ENCODE results near the gene TUBB4B.

The TUBB4B gene

DNA sequence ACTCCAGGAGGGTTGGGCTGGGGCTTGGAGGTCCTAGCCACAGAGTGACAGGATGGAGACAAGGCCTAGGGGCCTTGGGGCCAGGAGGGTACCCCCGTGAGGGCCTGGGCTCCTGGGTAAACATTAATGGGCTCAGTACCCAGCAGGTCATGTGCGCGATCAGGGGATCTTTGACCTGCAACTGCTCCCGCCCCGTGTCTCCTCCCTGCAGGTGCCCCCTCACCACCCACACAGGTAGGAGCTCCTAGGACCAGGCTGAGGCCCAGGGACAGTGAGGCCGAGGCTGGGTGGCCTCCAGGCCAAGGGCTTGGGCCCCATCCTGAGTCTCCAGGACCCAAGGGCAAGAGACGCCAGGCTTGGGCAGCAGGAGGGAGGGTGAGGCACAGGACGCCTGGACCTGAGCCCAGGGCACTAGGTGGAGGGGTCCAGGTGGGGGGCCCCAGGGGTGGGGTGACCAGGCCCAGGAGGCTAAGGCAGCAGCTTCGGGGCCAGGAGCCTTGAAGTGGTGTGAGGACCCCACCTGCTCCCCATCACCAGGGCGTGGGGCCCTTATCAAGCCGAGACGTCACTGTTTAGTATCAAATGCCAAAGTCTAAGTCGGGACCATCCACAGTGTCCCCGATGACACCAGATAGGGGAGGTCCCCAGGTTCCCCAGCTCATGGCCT lies 10.2 kb upstream of the TUBB4B start, which contains the start of gene SLC34A3:
Gene SLC34A3 (plus strand): TSS at position 197 of the 667 bp plus-strand sequence. CDS start 802 bp downstream, outside the sequence.
- no peak for ATAC-seq (ENCODE audit: insufficient read depth, low read depth)

GRCh38 chr9:137231372-137232039 lies 9.6 kb upstream of the TUBB4B start:
- Histone ChIP-seq H3K4me2 (ENCODE audit: insufficient read depth, low read length) (no peak overlapping the region), H3K27ac (ENCODE audit: low read length) (no peak overlapping the region)

More for the DNA sequence above, 10.2 kb upstream of the TUBB4B start, which contains the start of gene SLC34A3:
- no peak within 1 kb of the TSS for H3K27ac ChIP-seq (ENCODE audit: low read length)
- no peak within 1 kb of the TSS for H3K4me3 ChIP-seq (ENCODE audit: low read depth in 1 of 2, low read length in 2 of 2)
- no peak for DNase-seq
- no peaks in the 10 kb centered on the region for H3K79me2 ChIP-seq (ENCODE audit: insufficient read depth, low read length)
- no peak within 1 kb of the TSS for H3K4me2 ChIP-seq (ENCODE audit: insufficient read depth, low read length)
- no peak within 1 kb of the TSS for H2AFZ ChIP-seq (ENCODE audit: low read depth, low read length)
- no peaks in the 10 kb centered on the region for H3K9me3 ChIP-seq (ENCODE audit: insufficient read depth, low read length, severe bottlenecking)
- H4K20me1 ChIP-seq (ENCODE audit: insufficient read depth, low read length): no peaks in the 10 kb centered on the region
- no peaks in the 10 kb centered on the region for H3K36me3 ChIP-seq (ENCODE audit: insufficient read depth, low read length)
- no peak for TF ChIP-seq EZH2 (IDR thresholded peaks at IDR 0.05; ENCODE audit: borderline replicate concordance, low read depth, low read length, severe bottlenecking)
- TF ChIP-seq, protein P1, sequence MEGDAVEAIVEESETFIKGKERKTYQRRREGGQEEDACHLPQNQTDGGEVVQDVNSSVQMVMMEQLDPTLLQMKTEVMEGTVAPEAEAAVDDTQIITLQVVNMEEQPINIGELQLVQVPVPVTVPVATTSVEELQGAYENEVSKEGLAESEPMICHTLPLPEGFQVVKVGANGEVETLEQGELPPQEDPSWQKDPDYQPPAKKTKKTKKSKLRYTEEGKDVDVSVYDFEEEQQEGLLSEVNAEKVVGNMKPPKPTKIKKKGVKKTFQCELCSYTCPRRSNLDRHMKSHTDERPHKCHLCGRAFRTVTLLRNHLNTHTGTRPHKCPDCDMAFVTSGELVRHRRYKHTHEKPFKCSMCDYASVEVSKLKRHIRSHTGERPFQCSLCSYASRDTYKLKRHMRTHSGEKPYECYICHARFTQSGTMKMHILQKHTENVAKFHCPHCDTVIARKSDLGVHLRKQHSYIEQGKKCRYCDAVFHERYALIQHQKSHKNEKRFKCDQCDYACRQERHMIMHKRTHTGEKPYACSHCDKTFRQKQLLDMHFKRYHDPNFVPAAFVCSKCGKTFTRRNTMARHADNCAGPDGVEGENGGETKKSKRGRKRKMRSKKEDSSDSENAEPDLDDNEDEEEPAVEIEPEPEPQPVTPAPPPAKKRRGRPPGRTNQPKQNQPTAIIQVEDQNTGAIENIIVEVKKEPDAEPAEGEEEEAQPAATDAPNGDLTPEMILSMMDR (IDR thresholded peaks at IDR 0.05; ENCODE audit: borderline replicate concordance, extremely low read depth, low read length, poor library complexity, severe bottlenecking): no peak
- no peaks in the 10 kb centered on the region for H3K27me3 ChIP-seq (ENCODE audit: insufficient read depth, low read length, poor library complexity)
- H3K4me1 ChIP-seq (ENCODE audit: insufficient read depth, low read length): peaks cover 2% of the 10 kb centered on the region; the same call in 1 of the 2 replicates
- H3K9ac ChIP-seq (ENCODE audit: low read depth, low read length): no peak within 1 kb of the TSS

GRCh38 chr9:137232101-137232500 lies 9.0 kb upstream of the TUBB4B start:
- TF ChIP-seq, protein P1 (IDR thresholded peaks at IDR 0.05; ENCODE audit: borderline replicate concordance, extremely low read depth, low read length, poor library complexity, severe bottlenecking): no peak
- TF ChIP-seq EZH2 (IDR thresholded peaks at IDR 0.05; ENCODE audit: borderline replicate concordance, low read depth, low read length, severe bottlenecking): no peak
- Histone ChIP-seq H3K4me3 (ENCODE audit: low read depth in 1 of 2, low read length in 2 of 2) (no peak overlapping the region), H4K20me1 (ENCODE audit: insufficient read depth, low read length) (peaks cover 3% of the 10 kb centered on the region; the same call in 1 of the 2 replicates), H3K4me1 (ENCODE audit: insufficient read depth, low read length) (peaks cover 15% of the 10 kb centered on the region), H3K27me3 (ENCODE audit: insufficient read depth, low read length, poor library complexity) (no peaks in the 10 kb centered on the region), H3K79me2 (ENCODE audit: insufficient read depth, low read length) (no peaks in the 10 kb centered on the region), H3K27ac (ENCODE audit: low read length) (no peak overlapping the region), H3K4me2 (ENCODE audit: insufficient read depth, low read length) (no peak overlapping the region), H3K36me3 (ENCODE audit: insufficient read depth, low read length) (no peaks in the 10 kb centered on the region), H3K9ac (ENCODE audit: low read depth, low read length) (no peak overlapping the region), H2AFZ (ENCODE audit: low read depth, low read length) (no peak overlapping the region), H3K9me3 (ENCODE audit: insufficient read depth, low read length, severe bottlenecking) (no peaks in the 10 kb centered on the region)
- DNase-seq (no peak), ATAC-seq (ENCODE audit: insufficient read depth, low read depth) (no peak)

More at GRCh38 chr9:137231372-137232039, 9.6 kb upstream of the TUBB4B start:
- TF ChIP-seq, protein P1 (IDR thresholded peaks at IDR 0.05; ENCODE audit: borderline replicate concordance, extremely low read depth, low read length, poor library complexity, severe bottlenecking): no peak
- no peak for TF ChIP-seq EZH2 (IDR thresholded peaks at IDR 0.05; ENCODE audit: borderline replicate concordance, low read depth, low read length, severe bottlenecking)
- ATAC-seq (ENCODE audit: insufficient read depth, low read depth): no peak
- no peaks in the 10 kb centered on the region for H3K9me3 ChIP-seq (ENCODE audit: insufficient read depth, low read length, severe bottlenecking)
- no peaks in the 10 kb centered on the region for H3K79me2 ChIP-seq (ENCODE audit: insufficient read depth, low read length)
- no peaks in the 10 kb centered on the region for H3K27me3 ChIP-seq (ENCODE audit: insufficient read depth, low read length, poor library complexity)
- H3K4me3 ChIP-seq (ENCODE audit: low read depth in 1 of 2, low read length in 2 of 2): no peak overlapping the region
- H2AFZ ChIP-seq (ENCODE audit: low read depth, low read length): no peak overlapping the region
- no peak for DNase-seq
- no peak overlapping the region for H3K9ac ChIP-seq (ENCODE audit: low read depth, low read length)
- no peaks in the 10 kb centered on the region for H3K36me3 ChIP-seq (ENCODE audit: insufficient read depth, low read length)
- peaks cover 9% of the 10 kb centered on the region for H3K4me1 ChIP-seq (ENCODE audit: insufficient read depth, low read length)
- no peaks in the 10 kb centered on the region for H4K20me1 ChIP-seq (ENCODE audit: insufficient read depth, low read length)

All from DND-41 (cell line).